Transverse colon (tissue), 4 donors: Measurements from ENCODE around the gene ALMS1. TPM values are rescaled to one million over a fixed set of nuclear protein-coding genes. Genes with fewer than 3 reads are reported as not detected.

Experiments
- DNase-seq: peaks from one replicate; pipeline ENCODE4 v3.0.0-alpha.2; 2019
- H3K27ac ChIP-seq, 4 donors: fragments of 200-600 bp; sonication (generic); 2 replicates each; pipeline ENCODE4 v1.5.1; 2016 to 2018; ENCODE audit warnings: inconsistent platforms in 4 of 4
- H3K27me3 ChIP-seq: fragments of 200-600 bp; sonication (generic); 2 replicates; pipeline ENCODE4 v1.5.1; 2017; ENCODE audit warnings: inconsistent platforms
- H3K36me3 ChIP-seq, 4 donors: fragments of 200-600 bp; sonication (generic); 2 replicates each; pipeline ENCODE4 v1.5.1; 2017 to 2019; ENCODE audit warnings: inconsistent platforms in 4 of 4
- H3K4me1 ChIP-seq, 4 donors: fragments of 200-600 bp; sonication (generic); 2 replicates each; pipeline ENCODE4 v1.5.1; 2017 to 2020; ENCODE audit warnings: inconsistent platforms in 4 of 4
- H3K4me3 ChIP-seq, 4 donors: fragments of 200-600 bp; sonication (generic); 1 replicate in 1 of 4; 2 replicates in 3 of 4; pipeline versions ENCODE4 v1.5.1 to v1.6.1; 2017 to 2019; ENCODE audit warnings: inconsistent platforms in 4 of 4
- H3K9me3 ChIP-seq, 2 donors: fragments of 200-600 bp; sonication (generic); 2 replicates each; pipeline ENCODE4 v1.5.1; 2017 to 2019; ENCODE audit warnings: inconsistent platforms in 2 of 2
- EP300 ChIP-seq: sonication (generic); formaldehyde crosslinking; IDR thresholded peaks from one replicate; pipeline ENCODE4 v1.6.1; 2017; ENCODE audit warnings: antibody characterized with exemption, low read depth
- POLR2A ChIP-seq: fragments of 450-650 bp; IDR thresholded peaks from one replicate; pipeline ENCODE4 v1.6.1; 2016; ENCODE audit warnings: antibody characterized with exemption, mild to moderate bottlenecking, moderate library complexity
- POLR2AphosphoS5 ChIP-seq, 3 donors: sonication (generic); formaldehyde crosslinking; IDR thresholded peaks; one replicate each; pipeline ENCODE4 v1.6.1; 2016; ENCODE audit warnings: antibody characterized with exemption in 3 of 3
- whole genome bisulfite sequencing, 2 donors: methylation state at CpG; one replicate each; pipeline ENCODE4 v1.1.5; 2018; ENCODE audit warnings: low coverage in 1 of 2; 5-methylcytosine and 5-hydroxymethylcytosine counted together
- in situ Hi-C, 4 donors: fragments of 200-750 bp; cut with MboI; loops; one replicate each; pipeline versions ENCODE4 v1.15.0 to v1.15.1; 2017; ENCODE audit warnings: low sequenced_read_pairs in 3 of 4, low pct_ligation_motif_present in 1 of 4, low pct_unique_long_range_greater_than_20kb in 1 of 4
- intact Hi-C: fragments of 100-400 bp; cut with DNase I; formaldehyde crosslinking; loops from one replicate; pipeline ENCODE4 v1.15.1; 2023; ENCODE audit warnings: low total_unique reads
- total RNA-seq, 4 donors: library from RNA; depleted of rRNA; stranded (reverse); fragments of >200 nt; gene quantifications; one replicate each; pipeline ENCODE4 v1.1.0, GENCODE V29; 2016
- TF ChIP-seq, protein P1 (sequence below), 5 experiments: fragments of 200-600 bp in 3 of 5; fragments of 450-650 bp in 2 of 5; sonication (generic) in 3 of 5; IDR thresholded peaks; 1 replicate in 2 of 5; 2 replicates in 3 of 5; pipeline ENCODE4 v1.5.1; 2016 to 2017; ENCODE audit warnings: antibody characterized with exemption in 5 of 5, inconsistent platforms in 3 of 5, mild to moderate bottlenecking in 2 of 5, moderate library complexity in 1 of 5

Gene ALMS1
- total RNA-seq, 4 donors from 2014 or later = 22.4 to 72.4 (median 29.9) TPM

DNA sequence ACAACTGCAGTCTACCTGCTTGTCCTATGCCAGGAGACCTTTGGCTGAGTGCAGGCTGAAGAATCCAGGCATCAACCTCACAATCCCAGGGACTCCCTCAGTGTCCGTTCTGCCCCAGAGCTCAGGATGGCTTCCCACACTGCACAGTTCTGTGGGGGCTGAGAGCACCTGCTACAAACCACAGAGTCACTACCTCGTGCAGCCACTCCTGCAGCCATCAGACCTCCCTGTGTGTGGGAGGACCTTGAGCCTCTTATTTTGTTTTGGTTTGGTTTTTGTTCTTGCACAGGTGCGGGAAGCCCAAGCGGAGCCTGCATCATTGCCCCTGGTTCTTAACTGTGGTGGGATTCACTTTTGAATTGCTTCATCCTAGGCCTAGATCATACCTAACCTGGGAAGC, 225.6 kb downstream of the ALMS1 start:
- H3K4me3 ChIP-seq = no peak overlapping the region
- in situ Hi-C loops = no loop called here
- no peak for DNase-seq
- intact Hi-C loops = no loop called here
- H3K36me3 ChIP-seq = no peaks in the 10 kb centered on the region
- no peaks in the 10 kb centered on the region for H3K9me3 ChIP-seq
- no peaks in the 10 kb centered on the region for H3K4me1 ChIP-seq
- H3K27ac ChIP-seq = no peak overlapping the region
- no peaks in the 10 kb centered on the region for H3K27me3 ChIP-seq
- TF ChIP-seq POLR2A = no peak
- no peak for TF ChIP-seq EP300
- no peak for TF ChIP-seq POLR2AphosphoS5 (IDR thresholded peaks at IDR 0.05)
- TF ChIP-seq, protein P1, sequence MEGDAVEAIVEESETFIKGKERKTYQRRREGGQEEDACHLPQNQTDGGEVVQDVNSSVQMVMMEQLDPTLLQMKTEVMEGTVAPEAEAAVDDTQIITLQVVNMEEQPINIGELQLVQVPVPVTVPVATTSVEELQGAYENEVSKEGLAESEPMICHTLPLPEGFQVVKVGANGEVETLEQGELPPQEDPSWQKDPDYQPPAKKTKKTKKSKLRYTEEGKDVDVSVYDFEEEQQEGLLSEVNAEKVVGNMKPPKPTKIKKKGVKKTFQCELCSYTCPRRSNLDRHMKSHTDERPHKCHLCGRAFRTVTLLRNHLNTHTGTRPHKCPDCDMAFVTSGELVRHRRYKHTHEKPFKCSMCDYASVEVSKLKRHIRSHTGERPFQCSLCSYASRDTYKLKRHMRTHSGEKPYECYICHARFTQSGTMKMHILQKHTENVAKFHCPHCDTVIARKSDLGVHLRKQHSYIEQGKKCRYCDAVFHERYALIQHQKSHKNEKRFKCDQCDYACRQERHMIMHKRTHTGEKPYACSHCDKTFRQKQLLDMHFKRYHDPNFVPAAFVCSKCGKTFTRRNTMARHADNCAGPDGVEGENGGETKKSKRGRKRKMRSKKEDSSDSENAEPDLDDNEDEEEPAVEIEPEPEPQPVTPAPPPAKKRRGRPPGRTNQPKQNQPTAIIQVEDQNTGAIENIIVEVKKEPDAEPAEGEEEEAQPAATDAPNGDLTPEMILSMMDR (IDR thresholded peaks at IDR 0.05) = no peak
- 70% methylated on average over 4 of the region's 4 CpGs; no CpG with 5 or more reads in 1 of the 2 donors for WGBS, 2 donors

- H3K27me3 ChIP-seq = no peaks in the 10 kb centered on the region
- DNase-seq = no peak
- in situ Hi-C loops = no loop called here
- TF ChIP-seq POLR2A = no peak
- TF ChIP-seq, protein P1 (IDR thresholded peaks at IDR 0.05) = no peak
- TF ChIP-seq POLR2AphosphoS5 (IDR thresholded peaks at IDR 0.05) = no peak
- TF ChIP-seq EP300 = no peak
- H3K4me1 ChIP-seq = no peaks in the 10 kb centered on the region
- no peak overlapping the region for H3K4me3 ChIP-seq
- no peak overlapping the region for H3K27ac ChIP-seq
- WGBS, 2 donors = 100% methylated on average over 1 of the region's 1 CpG; no CpG with 5 or more reads in 1 of the 2 donors
- intact Hi-C loops = no loop called here
- no peaks in the 10 kb centered on the region for H3K9me3 ChIP-seq
- H3K36me3 ChIP-seq = no peaks in the 10 kb centered on the region
Measured at GRCh38 chr2:73611867-73612266, 226.2 kb downstream of the ALMS1 start.

DNA sequence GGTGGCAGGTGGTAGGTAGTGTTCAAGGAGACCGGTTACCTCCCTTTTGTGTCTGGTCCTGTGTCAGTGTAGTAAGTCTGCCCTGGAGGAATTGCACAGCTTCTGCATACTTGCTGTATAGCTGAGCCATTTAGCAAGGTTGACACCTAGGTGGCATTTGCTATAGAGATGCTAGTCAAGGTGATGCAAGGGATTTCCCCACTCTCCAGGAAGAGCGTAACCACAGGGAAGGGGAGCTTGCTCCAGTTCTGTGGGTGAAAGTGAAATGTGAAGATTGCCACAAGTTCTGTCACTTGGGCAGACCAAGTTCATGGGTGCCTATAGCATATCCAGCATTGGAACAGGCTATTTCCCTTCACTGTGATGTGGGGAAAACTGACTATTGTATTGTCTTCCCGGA, 228.5 kb downstream of the ALMS1 start:
- WGBS, 2 donors = 83 to 93% methylated on average over 2 to 3 of the region's 3 CpGs

DNA sequence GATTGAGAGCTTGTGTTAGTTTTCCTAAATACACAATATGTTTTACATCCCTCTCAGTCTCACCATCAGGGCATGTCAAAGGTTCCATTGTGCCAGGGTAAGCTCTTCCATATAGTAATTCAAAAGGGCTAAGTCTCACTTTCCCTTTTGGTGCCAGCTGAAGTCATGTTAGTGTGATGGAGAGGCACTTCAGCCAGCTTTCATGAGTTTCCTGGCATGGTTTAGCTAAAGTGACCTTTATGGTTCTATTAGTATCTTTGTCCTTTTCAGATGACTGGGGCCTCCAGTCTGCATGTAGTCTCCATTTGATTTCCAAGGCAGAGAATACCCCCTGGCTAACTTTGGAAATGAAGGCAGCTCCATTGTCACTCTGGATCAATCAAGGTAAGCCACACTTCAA, 229.4 kb downstream of the ALMS1 start:
- in situ Hi-C loops = no loop called here

More for the DNA sequence above, 228.5 kb downstream of the ALMS1 start:
- no peak overlapping the region for H3K27ac ChIP-seq
- H3K27me3 ChIP-seq = no peaks in the 10 kb centered on the region
- no peak overlapping the region for H3K4me3 ChIP-seq
- intact Hi-C loops = no loop called here
- no peaks in the 10 kb centered on the region for H3K36me3 ChIP-seq
- H3K4me1 ChIP-seq = no peaks in the 10 kb centered on the region
- H3K9me3 ChIP-seq = no peaks in the 10 kb centered on the region
- in situ Hi-C loops = no loop called here
- no peak for DNase-seq
- TF ChIP-seq, protein P1 (IDR thresholded peaks at IDR 0.05) = no peak
- TF ChIP-seq POLR2AphosphoS5 (IDR thresholded peaks at IDR 0.05) = no peak
- TF ChIP-seq EP300 = no peak
- TF ChIP-seq POLR2A = no peak

More for the DNA sequence above, 229.4 kb downstream of the ALMS1 start:
- H3K4me3 ChIP-seq = no peak overlapping the region
- no peaks in the 10 kb centered on the region for H3K36me3 ChIP-seq
- no peaks in the 10 kb centered on the region for H3K4me1 ChIP-seq
- no peaks in the 10 kb centered on the region for H3K27me3 ChIP-seq
- DNase-seq = no peak
- H3K27ac ChIP-seq = no peak overlapping the region
- TF ChIP-seq, protein P1 (IDR thresholded peaks at IDR 0.05) = no peak
- TF ChIP-seq POLR2A (no peak), POLR2AphosphoS5 (IDR thresholded peaks at IDR 0.05) (no peak), EP300 (no peak)
- no peaks in the 10 kb centered on the region for H3K9me3 ChIP-seq
- intact Hi-C loops = no loop called here
